CD4-positive, alpha-beta T cell treated with Interleukin-6 for 4 hours (primary cell): ENCODE data around the gene SEMA5A.

Experiments
- DNase-seq: peaks from one replicate; pipeline ENCODE4 v3.0.0-alpha.2; 2020; ENCODE audit warnings: mixed read lengths

The SEMA5A gene

DNA sequence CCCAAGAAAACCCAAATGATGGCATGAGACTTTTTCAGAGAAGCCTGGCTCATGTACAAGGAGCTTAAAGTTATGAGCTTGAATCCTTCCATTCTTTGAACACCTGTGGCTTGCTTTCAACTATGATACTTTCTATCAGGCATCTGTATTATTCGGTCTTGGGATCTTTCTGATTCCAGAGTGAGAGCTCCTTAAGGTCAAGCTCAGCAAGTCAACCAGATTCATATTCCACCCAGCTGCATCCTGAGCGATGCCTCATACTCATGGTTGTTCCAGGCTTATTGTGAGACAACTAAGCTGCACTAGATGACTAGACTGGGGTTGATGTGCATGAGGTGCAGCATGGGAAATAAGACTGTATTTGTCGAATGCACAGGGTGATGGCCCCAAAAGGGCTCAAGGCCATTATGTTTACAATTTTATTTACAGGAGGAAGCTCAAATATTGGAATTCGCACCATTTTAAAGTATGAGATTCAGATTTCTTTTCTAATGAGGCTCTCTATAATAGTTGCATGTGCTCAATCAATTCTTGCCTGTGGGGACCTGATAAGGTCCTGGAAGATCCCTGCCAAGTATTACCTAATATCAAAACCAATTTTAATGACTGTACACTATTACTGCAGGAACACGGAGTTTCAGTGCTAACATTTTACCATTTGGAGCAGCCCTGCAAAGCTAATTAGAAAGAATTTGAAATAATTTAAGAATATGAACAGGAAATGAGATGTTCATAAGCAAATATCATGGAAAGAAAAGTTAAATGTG, 453.8 kb downstream of the SEMA5A start:
- no peak for DNase-seq

DNA sequence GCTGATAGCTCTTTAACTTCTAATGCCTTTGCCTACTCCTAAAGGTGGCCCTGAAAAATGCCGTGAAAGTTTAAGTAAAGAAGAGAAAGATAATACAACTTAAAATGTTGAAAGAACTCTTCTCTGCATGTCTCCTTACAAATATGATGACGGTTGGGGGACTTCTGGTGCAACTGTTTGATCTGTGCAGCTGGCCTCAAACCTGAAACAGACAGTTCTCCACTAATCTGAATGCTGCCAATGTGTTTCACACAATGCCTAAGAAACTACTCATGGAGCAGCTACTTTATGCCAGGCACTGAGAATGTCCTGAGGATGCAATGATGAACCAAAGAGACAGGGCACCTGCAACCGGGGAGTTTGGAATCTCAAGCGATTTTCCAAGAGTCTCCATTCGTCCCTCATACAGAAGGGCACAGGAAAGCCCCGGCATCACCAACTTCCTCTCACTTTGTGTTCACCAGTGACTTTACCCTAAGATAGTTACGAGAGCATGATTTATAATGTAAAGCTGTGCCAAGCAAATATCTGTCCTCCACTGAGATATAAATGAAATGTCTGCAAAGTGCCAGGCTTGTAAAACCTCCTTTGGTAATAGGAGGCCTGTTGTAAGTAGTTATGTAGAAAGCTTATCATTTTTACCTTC, 455.4 kb downstream of the SEMA5A start:
- no peak for DNase-seq

DNA sequence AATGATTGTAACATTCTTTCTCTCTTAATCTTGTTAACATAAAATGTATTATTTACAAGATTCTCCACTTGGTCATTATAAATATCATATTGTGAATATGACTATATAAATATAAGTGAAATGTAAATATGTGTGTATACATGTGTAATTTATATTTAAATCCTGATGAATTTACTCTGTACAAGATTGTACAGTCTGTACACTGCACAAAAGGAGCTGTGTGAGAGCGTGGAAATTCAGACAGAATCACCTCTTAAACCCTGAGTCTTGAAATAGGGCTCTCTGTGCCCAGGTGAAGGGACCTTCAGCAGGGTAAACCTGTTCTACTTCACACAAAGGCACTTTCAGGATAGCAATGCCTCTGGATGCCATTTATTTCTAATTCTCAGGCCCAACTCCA, 456.0 kb downstream of the SEMA5A start:
- no peak for DNase-seq

DNA sequence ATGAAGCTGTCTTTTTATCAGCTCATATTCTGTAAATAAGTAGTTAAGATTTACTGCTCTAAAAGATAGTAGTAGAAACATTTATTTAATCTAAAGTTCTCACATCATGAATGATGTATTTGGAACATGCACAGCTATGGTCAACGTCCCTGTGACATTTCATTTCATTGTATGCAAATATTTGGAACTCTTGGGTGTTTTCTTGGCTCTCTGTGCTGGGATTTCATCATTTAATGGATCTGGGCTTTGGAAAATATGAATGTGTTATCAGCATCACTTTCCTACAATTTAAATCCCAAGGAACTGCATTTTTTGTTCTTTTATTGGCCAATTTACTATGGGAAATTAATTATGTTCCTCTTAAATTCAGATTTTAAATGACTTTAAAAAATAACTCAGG, 462.9 kb downstream of the SEMA5A start:
- DNase-seq: no peak

DNA sequence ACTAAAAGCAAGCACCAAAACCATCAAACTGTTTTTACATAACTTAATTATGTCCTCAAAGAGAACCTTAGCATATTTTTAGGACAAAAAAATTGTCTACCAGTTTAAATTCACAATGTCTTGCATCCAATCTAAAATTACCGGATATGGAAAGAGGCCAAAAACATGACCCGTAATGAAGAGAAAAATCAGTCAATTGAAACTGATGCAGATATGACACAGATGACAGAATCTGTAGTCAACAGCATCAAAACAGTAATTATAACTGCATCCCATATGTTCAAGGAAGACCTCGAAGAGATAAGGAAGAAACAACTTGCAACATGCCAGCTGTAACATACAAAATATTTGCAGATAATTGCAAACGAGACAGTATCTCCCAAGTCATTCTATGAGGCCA, 473.2 kb downstream of the SEMA5A start:
- DNase-seq: no peak

DNA sequence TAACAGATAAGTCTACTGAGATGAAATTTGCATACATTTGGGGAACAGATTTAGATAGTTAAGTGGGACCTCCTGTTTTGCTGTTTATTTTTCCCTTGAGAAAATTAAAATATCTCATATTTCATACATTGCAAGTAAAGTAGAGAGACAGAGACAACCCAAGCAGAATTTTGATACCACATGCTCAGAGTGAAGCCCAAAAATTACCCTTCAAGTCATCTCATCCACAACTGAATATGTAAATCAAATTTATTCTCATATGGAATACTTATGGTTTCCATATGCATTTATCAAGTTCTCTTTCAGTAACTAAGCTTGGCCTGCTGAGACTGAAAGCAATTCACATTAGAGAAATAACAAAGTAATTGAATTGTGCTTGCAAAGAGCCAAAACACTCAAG, 474.4 kb downstream of the SEMA5A start:
- no peak for DNase-seq

DNA sequence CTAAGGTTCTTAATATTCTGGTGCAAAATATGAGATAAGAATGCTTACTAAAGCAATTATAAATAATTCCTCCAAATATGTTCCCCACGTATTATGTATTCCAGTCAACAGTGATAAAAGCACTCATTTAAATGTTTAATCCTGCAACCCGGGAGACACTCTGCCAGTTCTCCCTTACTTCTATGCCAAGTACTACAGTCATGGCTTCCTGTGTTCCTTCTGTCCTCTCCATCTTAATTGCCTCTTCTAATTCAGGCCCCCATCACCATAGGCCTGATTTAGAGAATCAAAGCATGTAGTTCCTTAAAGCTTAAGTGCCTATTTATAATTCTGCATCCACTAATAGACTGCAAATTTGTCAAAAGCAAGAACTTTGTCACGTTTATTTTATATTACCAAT, 474.8 kb downstream of the SEMA5A start:
- no peak for DNase-seq

DNA sequence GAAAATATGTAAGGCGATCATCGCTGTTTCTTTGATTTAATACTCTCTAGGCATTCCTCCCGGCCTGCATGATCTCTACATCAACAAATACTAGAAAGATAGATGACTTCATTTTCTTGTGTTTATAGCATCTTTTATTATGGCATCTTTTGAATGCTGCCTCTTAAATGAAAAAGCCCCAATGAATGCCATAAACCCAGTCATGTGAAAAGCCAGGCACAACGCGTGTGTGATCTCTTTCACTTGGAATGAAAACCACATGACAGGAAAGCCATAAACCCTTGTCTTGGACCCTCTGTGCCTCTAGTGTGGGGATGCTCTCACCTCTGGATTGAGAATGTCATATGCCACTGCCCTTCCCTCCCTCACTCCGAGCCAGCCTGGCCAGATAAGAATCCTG, 476.2 kb downstream of the SEMA5A start:
- DNase-seq: no peak

DNA sequence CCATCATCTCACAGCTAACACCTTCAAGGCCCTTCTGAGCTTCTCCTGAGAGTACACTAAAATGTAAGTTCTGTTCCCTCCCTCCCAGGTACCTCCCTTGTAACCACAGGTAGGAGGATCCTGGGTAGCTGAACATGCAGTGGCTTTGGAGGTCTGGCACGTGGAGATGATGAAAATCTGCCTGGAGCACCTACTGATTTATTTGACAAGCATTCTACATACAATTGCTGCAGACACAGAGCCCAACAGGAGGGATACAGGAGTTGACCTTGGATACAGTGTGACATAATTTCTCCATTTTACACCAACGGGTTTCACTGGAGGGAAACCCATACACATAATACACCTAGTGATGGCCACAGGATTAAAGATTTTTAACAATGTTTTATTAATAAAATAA, 478.7 kb downstream of the SEMA5A start:
- no peak for DNase-seq

DNA sequence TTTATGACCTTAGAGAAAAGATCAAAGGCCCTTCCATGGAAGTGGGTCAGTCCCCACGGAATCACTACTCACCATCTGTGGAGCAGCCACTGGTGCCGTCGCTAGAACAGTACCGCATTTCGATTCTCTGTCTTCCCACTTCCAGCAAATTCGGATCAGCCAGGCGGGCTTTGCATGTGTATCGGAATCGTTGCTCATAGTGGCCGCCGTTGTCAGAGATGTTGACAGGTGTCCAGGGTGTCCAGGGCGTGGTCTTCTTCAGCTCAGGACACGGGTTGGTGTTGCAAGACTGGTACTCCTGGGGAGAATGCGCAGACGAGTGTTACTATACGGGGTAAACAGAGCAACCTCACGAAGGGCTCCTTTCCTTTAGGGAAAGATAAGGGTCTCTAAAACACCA, 479.5 kb downstream of the SEMA5A start:
- DNase-seq: no peak

DNA sequence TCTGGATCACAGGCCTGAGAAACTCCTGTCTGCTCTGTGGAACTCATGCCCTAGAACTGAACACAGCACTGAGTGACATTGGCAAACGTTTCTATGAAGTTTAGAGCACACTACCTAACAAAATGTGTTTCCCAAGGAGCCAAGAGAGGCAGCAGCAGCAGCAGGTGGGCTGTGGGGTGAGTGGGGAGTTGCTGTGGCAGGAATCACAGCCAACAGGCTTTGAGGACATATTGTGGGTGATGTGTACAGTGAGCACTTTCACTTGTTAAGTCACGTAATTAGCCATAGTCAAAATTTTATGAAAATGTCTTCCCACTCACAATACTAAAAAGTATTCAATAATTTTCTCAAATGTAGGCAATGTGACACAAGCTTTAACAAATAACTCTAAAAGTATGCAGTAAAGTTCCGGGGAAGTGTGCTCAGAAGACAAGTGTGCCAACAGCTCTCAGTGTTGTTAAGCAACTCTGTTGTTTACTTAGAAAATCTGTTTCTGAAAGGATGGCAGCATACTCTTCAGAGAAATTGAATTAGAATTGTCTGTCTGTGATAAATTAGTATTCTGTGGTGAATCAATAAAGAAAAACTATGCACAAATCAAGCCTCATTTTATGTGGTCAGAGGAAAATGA, 482.1 kb downstream of the SEMA5A start:
- DNase-seq: no peak

DNA sequence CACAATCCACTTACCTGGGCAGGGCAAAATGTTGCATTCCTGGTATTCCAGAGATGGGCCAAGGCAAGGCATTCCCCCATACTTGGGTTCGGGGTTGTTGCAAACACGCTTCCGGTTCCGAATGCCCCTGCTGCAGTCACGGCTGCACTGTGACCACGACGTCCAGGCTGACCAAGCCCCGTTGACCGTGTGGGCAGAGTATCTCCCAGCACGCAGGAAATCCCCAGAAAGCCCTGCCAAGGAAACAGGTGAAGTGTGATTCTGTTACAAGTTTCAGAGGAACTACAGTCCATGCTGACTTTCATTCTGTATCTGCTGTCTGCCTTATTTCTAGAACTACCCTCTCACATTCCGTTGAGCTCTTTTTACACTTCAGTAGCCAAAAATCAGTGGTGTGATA, 483.0 kb downstream of the SEMA5A start:
- DNase-seq: no peak

DNA sequence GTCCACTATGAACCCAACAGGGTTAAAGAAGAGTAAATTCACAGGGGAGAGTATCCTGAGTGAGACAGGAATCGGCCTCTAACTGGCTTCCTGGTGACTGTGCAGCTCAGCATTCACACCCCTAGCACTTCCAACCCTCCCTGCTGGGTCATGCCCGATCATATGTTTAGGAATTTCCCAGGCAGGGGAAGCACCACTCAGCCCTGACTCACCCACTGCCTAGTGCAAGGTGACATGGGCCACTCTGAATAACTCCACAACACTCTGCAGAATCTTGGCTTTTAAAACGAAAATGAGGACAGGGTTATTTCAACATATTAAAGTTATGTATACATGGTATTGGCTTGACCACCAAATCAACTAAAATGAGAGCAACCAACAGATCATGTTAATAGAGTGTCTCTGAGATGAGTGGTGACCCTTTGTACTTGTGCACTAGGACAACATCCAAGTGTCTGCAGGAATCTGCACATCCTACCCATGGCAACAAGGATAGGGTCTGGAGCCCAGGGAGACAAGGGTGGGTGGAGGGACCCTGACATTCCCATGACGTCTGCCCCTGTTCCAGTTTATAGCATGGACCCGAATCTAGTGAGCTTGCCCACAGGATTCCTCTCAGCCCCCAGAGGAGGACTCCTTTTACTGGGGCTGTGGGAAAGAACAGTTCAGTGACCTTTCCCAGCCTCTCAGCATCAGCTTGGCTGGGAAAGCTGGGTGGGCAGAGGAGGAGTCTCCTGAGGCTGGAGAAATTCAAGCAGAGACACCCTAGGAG, 485.8 kb downstream of the SEMA5A start:
- DNase-seq: no peak

DNA sequence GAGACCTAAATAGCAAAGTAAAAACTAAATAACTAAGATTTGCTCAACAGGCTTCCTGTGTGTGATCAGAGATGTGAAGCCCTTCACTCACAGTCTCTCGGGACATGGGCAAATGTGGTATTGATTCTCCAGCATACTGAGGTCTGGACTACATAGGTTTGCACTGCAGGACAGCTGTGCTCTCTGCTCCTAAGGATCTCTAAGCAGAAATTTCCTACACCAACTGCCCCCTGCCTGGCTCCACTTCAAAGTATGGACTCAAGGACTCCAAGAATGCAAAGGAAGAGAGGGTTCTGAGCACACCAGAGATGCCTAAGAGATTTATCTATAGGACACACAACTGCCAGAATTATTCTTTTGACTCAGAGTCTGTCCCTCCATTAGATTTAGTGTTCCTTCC, 487.2 kb downstream of the SEMA5A start:
- DNase-seq: no peak

DNA sequence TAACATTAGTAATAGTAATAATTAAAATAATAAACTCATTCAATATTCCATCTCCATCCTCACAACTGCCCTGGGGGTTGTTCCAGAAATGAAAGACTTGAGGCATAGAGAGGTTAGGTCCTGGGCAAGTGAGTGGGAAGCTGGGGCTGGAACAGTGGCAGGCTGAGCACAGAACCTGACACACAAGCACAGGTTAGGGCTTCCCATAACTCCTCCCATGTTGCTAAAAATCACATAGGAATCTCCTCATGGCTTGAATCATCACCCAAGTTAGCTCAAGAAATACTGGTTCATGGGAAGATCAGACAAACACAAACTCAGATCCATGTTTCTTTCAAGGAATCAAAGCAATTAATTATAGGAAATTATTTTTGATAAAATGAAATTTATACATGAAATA, 487.7 kb downstream of the SEMA5A start:
- no peak for DNase-seq

DNA sequence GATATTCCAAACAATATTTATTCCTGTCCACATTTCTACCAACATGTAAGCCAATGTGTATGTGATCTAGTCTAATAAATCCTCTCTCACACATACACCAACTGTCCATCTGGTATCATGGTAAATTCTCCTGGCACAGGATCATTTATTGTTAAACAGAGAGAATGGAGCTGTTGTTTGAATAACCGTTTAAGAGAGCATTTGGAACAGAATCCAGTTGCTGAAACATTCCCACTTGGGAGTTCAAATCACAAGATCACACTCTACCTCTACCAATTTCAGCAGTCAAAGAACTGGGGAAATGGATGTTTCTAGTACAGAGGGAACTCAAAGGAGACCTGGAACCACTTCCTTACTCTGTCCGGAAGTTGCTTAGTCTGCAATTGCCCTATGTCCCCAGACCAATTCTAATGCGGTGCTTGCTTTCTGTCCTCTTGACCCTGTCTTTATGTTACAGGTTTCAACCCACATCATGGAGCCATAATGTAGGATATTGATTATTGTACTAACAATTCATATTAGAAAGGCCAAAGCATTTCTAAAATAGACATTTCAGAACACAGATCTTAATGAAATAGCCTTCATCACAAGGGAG, 488.4 kb downstream of the SEMA5A start:
- DNase-seq: no peak

DNA sequence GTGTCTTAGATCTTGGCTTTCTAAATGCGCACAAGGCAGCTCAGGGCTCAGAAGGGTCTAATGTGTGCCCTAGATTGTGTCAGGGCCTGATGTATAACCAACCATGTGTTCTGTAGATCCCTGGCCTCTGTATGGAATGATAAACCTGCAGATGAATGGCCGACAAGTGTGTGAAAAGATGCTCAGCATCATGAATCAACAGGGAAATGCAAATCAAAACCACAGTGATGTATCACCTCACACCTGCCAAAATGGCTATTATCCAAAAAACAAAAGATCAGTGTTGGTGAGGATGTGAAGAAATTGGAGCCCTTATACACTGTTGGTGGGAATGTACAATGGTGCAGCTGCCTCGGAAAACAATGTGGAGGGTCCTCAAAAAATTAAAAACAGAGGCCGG, 489.8 kb downstream of the SEMA5A start:
- DNase-seq: no peak

DNA sequence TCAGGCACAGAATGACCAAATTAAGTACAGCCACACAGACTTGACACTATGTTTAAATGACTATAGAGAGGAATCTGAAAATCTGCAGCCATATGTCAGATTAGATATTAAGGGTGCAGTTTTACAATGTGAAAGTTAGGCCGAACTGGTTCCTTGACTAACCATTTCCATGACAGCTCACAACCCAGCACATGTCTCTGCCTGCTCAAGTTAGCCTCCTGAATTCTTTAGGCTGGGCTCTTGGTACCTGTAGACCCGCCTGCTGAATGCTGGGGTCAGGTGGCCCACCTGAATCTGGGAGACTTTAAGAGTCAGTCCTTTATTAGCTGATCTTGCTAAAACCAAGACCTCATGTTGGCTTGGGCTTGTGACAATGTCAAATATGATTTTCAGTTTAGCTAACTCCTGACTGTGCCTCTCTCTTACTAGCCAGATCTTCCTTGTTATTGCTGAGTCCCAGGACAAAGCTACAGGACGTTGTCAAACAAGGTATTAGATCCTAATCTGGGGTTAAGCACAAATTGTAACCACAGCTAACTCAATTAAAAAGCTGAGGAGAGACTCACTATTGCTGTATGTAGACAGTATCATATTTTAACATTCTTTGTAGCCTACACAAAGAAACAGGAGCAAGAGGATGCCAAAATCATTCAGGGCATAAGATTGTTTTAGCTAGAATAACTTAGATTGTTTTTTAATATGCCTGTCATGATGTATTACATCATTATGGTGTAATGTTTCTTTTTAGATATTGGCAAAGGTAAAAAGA, 490.9 kb downstream of the SEMA5A start:
- DNase-seq: no peak

DNA sequence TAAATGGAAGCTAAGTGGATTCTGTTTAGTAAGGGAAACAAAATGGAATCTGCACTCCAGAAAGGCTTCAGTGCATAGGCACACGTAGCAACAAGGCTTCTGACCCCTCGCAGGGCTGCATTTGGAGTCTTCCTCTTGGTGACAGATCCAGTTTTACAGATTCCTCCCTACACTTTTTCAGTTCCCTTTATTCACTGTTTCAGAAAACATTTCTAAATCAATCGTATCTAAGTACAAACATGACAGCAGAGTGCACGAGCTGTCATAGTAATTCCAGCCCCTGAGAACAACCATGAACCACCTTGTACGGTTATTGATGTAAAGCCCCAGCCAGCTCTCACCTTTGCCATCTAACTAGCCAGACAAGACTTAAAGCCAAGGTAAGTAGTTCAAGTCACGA, 491.6 kb downstream of the SEMA5A start:
- DNase-seq: no peak

DNA sequence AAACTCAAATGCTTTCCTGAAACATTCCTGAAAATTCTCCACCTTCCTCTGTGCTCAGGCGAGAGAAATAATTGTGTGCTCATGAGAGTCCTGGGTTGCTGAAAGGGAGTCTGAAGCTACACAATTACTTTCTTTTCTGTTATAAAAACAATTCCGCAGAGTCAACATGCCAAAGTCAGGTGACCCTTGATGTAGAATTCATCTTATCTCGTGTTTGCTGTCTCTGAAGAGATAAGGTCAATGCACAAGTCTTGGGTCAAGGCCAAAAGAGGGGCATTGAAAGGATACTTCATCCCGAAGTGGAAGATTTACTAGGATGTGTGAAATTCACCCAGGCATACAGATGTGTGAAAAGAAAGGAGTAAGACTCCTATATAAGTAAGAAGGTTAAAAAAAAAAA, 493.5 kb downstream of the SEMA5A start:
- no peak for DNase-seq

DNA sequence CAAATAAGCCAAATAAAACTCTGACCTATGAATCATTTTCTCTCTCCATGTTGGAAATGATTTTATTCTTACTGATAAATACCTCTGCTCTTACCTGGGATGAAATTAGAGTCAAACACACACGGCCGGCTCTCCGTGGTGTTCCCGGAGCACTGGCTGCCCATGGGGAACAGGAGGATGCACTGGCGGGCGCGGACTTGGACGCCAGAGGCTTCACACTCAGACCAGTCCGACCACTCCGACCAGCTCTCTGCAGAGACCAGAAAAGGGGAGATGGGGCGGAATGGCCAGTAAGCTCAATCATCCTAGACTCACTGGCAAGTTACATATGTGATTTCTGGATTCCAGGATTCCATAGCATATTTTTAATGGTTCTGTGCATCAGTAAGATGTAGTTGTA, 494.1 kb downstream of the SEMA5A start:
- DNase-seq: no peak

DNA sequence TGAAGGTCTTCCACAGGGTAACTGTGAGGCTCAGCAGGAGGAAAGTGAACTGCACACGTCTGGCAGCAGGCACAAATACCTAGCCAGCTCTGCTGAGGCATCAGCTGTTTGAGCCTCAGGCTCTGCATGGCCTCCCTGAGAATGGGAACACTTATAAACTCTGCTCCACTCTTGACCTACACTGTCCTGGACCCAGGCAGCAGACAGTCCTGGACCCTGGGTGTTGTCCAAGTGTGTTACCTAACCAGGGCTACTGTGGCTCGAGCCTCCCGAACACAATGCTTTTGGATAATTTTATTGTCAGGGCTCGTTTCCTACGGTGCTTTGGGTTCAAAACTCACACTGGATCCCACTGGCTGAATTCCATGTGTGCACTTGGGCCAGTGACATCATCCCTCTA, 497.9 kb downstream of the SEMA5A start:
- no peak for DNase-seq
